ENCODE data around the gene TSHZ1.

The TSHZ1 gene

DNA sequence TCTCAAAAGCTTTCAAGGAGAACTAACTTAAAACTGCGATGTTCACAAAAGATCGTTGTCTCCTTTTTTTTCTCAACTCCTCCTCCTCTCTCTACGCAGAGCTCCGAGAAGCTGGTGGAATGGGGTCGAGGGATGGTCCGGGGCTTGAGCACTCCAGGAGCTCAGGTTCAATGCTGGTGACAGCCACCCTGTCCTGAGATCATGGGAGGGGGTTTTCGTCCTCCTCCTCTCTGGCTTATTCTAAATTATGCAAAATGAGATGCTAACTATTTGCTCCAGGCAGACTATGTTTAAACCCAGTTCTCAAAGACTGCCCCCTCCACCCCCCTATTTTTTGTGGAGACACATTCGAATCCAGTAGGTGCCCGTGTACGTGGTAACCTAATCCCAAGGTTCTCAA is 11.8 kb downstream of the TSHZ1 start:
- Histone ChIP-seq H3K36me3 (ENCODE audit: insufficient read depth, low read length) (no peaks in the 10 kb centered on the region), H3K4me2 (ENCODE audit: low read length) (no peak overlapping the region), H2AFZ (ENCODE audit: low read length) (no peak overlapping the region), H3K27me3 (ENCODE audit: insufficient read depth, low read length) (no peaks in the 10 kb centered on the region; the same call in 1 of the 2 replicates), H3K9me2 (ENCODE audit: low read depth, low read length) (no peaks in the 10 kb centered on the region), H3F3A (ENCODE audit: insufficient read depth, low read length) (no peaks in the 10 kb centered on the region), H3K27ac (ENCODE audit: low read depth, low read length, poor library complexity, severe bottlenecking) (no peak overlapping the region), H3K9ac (ENCODE audit: low read length) (no peak overlapping the region), H3K4me3 (ENCODE audit: low read depth, low read length, poor library complexity, severe bottlenecking) (no peak overlapping the region), H3K9me3 (ENCODE audit: low read length) (no peaks in the 10 kb centered on the region), H4K20me1 (ENCODE audit: insufficient read depth, low read length) (no peaks in the 10 kb centered on the region), H3K79me2 (ENCODE audit: insufficient read depth, low read length) (no peaks in the 10 kb centered on the region), H3K4me1 (ENCODE audit: insufficient read depth, low read length, severe bottlenecking) (no peaks in the 10 kb centered on the region)
- TF ChIP-seq, protein P1, sequence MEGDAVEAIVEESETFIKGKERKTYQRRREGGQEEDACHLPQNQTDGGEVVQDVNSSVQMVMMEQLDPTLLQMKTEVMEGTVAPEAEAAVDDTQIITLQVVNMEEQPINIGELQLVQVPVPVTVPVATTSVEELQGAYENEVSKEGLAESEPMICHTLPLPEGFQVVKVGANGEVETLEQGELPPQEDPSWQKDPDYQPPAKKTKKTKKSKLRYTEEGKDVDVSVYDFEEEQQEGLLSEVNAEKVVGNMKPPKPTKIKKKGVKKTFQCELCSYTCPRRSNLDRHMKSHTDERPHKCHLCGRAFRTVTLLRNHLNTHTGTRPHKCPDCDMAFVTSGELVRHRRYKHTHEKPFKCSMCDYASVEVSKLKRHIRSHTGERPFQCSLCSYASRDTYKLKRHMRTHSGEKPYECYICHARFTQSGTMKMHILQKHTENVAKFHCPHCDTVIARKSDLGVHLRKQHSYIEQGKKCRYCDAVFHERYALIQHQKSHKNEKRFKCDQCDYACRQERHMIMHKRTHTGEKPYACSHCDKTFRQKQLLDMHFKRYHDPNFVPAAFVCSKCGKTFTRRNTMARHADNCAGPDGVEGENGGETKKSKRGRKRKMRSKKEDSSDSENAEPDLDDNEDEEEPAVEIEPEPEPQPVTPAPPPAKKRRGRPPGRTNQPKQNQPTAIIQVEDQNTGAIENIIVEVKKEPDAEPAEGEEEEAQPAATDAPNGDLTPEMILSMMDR (IDR thresholded peaks at IDR 0.05; ENCODE audit: low read length) = no peak
- no peak for TF ChIP-seq EZH2 (IDR thresholded peaks at IDR 0.05; ENCODE audit: borderline replicate concordance, low read length)

DNA sequence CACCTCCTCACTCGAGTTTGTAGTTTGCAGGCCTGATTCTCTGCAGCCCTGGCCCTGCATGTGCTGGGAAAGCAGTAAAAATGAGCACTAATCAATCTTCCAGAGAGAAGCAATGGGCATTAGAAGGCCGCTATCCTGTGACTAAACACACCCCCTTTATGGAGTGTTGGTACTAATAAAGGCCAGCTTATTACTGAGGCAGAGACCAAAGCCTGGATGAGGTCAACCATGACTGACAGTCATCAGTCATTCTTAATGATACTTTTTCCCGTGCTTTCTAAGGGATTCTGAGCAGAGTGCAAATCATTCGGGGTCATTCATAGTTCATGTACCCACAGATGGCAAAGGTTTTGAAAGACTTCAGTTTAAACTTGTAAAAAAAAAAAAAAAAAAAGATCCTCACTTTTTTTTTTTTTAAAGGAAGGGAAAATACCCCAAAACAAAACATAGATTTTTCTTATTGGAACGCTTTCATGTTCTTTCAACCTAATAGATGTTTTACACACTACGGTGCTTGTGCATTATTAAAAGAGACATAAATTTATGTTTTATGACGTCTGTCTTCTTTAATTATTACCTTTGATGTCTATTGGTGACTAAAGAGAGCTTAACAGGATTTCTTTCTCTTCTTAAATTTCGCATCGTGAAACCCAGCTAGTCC is 13.2 kb downstream of the TSHZ1 start:
- H3K9me3 ChIP-seq (ENCODE audit: low read length) = no peaks in the 10 kb centered on the region
- no peaks in the 10 kb centered on the region for H3K4me1 ChIP-seq (ENCODE audit: insufficient read depth, low read length, severe bottlenecking)
- no peaks in the 10 kb centered on the region for H3K79me2 ChIP-seq (ENCODE audit: insufficient read depth, low read length)
- H3K4me2 ChIP-seq (ENCODE audit: low read length) = no peak overlapping the region
- no peak overlapping the region for H3K4me3 ChIP-seq (ENCODE audit: low read depth, low read length, poor library complexity, severe bottlenecking)
- TF ChIP-seq, protein P1 (IDR thresholded peaks at IDR 0.05; ENCODE audit: low read length) = no peak
- no peak for TF ChIP-seq EZH2 (IDR thresholded peaks at IDR 0.05; ENCODE audit: borderline replicate concordance, low read length)
- H3K27me3 ChIP-seq (ENCODE audit: insufficient read depth, low read length) = no peaks in the 10 kb centered on the region
- no peak overlapping the region for H2AFZ ChIP-seq (ENCODE audit: low read length)
- no peaks in the 10 kb centered on the region for H4K20me1 ChIP-seq (ENCODE audit: insufficient read depth, low read length)
- H3K9me2 ChIP-seq (ENCODE audit: low read depth, low read length) = no peaks in the 10 kb centered on the region
- no peaks in the 10 kb centered on the region for H3K36me3 ChIP-seq (ENCODE audit: insufficient read depth, low read length)
- no peaks in the 10 kb centered on the region for H3F3A ChIP-seq (ENCODE audit: insufficient read depth, low read length)
- no peak overlapping the region for H3K9ac ChIP-seq (ENCODE audit: low read length)
- no peak overlapping the region for H3K27ac ChIP-seq (ENCODE audit: low read depth, low read length, poor library complexity, severe bottlenecking)

DNA sequence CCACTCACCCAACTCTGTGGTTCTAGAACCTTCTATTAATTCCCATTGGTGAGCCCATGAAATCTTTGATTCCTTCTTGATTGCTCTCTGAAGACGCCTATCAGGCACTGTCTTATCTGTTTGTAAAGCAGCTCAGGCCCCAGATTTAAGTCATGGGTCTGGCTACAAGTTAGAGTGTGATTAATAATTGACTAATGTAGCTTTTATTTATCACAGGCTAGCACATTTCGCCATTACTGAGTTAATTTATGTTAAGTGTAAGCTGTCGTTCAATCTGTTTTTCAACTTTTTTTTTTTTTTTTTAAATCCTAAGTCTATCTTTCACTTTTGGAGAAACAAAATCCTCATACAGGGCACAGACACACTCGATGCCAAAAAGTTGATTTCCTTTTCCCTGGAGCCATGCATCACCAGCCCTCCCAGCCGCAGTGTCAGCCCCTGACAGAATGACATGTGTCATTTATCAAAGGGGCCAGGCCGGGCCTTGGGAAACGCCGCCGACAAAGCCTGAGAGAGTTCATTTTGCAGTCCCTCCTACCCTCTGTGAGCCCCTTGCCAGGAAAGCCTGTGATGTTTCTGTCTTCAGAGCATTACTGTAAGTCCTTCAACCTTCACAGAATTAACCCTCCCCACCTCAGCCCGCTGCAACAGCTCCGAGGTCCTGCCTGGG is 15.8 kb downstream of the TSHZ1 start:
- no peak overlapping the region for H3K9ac ChIP-seq (ENCODE audit: low read length)

More for the DNA sequence above, 15.8 kb downstream of the TSHZ1 start:
- H3K79me2 ChIP-seq (ENCODE audit: insufficient read depth, low read length) = no peaks in the 10 kb centered on the region
- no peak overlapping the region for H3K4me2 ChIP-seq (ENCODE audit: low read length)
- no peaks in the 10 kb centered on the region for H3K9me3 ChIP-seq (ENCODE audit: low read length)
- H3K9me2 ChIP-seq (ENCODE audit: low read depth, low read length) = no peaks in the 10 kb centered on the region
- no peaks in the 10 kb centered on the region for H3F3A ChIP-seq (ENCODE audit: insufficient read depth, low read length)
- no peaks in the 10 kb centered on the region for H3K27me3 ChIP-seq (ENCODE audit: insufficient read depth, low read length)
- TF ChIP-seq, protein P1 (IDR thresholded peaks at IDR 0.05; ENCODE audit: low read length) = no peak
- no peak for TF ChIP-seq EZH2 (IDR thresholded peaks at IDR 0.05; ENCODE audit: borderline replicate concordance, low read length)
- H3K4me1 ChIP-seq (ENCODE audit: insufficient read depth, low read length, severe bottlenecking) = no peaks in the 10 kb centered on the region
- no peaks in the 10 kb centered on the region for H4K20me1 ChIP-seq (ENCODE audit: insufficient read depth, low read length)
- no peak overlapping the region for H3K27ac ChIP-seq (ENCODE audit: low read depth, low read length, poor library complexity, severe bottlenecking)
- no peak overlapping the region for H3K4me3 ChIP-seq (ENCODE audit: low read depth, low read length, poor library complexity, severe bottlenecking)
- H3K36me3 ChIP-seq (ENCODE audit: insufficient read depth, low read length) = no peaks in the 10 kb centered on the region
- no peak overlapping the region for H2AFZ ChIP-seq (ENCODE audit: low read length)
